Common myeloid progenitor, CD34-positive (primary cell): ENCODE measurements around the gene DNAJB12.

ENCODE experiments used
- CTCF ChIA-PET: fragments of 350-600 bp; sonication (Branson Sonifier 250); formaldehyde crosslinking; loops from one replicate; lab custom pipeline; 2021; ENCODE audit warnings: antibody characterized with exemption; lab: Charles Lee
- POLR2A ChIA-PET: fragments of 350-600 bp; sonication (Branson Sonifier 250); formaldehyde crosslinking; loops from one replicate; lab custom pipeline; 2021; ENCODE audit warnings: antibody characterized with exemption; lab: Charles Lee
- DNase-seq, 3 donors: peaks; one replicate each; pipeline versions ENCODE4 v3.0.0 to v3.0.0-alpha.2; 2013
- H3K27ac ChIP-seq, 2 experiments: 1 replicate in 1 of 2; 2 replicates in 1 of 2; pipeline ENCODE4 v1.7.0; 2013; ENCODE audit warnings: inconsistent platforms in 2 of 2, low read length in 2 of 2, mild to moderate bottlenecking in 2 of 2, low read depth in 1 of 2, moderate library complexity in 1 of 2; ENCODE audit not compliant: severe bottlenecking in 2 of 2, insufficient read depth in 1 of 2, poor library complexity in 1 of 2
- H3K27me3 ChIP-seq, 5 experiments: replicated peaks in 2 of 5; 1 replicate in 3 of 5; 2 replicates in 2 of 5; pipeline versions ENCODE4 v1.6.1 to v1.7.0; 2013; ENCODE audit warnings: low read length in 4 of 5, mild to moderate bottlenecking in 2 of 5, moderate library complexity in 2 of 5, inconsistent platforms in 1 of 5; ENCODE audit not compliant: insufficient read depth in 5 of 5, control insufficient read depth in 4 of 5
- H3K36me3 ChIP-seq, 4 experiments: 1 replicate in 2 of 4; 2 replicates in 2 of 4; pipeline versions ENCODE4 v1.6.1 to v1.7.0; 2013; ENCODE audit warnings: low read length in 3 of 4, control low read depth in 1 of 4, mild to moderate bottlenecking in 1 of 4; ENCODE audit not compliant: control insufficient read depth in 4 of 4, insufficient read depth in 4 of 4
- H3K4me1 ChIP-seq, 4 experiments: 1 replicate in 3 of 4; 2 replicates in 1 of 4; pipeline versions ENCODE4 v1.6.1 to v1.7.1; 2013; ENCODE audit warnings: low read length in 3 of 4, mild to moderate bottlenecking in 3 of 4, control low read depth in 1 of 4, inconsistent platforms in 1 of 4, moderate library complexity in 1 of 4; ENCODE audit not compliant: control insufficient read depth in 4 of 4, insufficient read depth in 4 of 4; ENCODE audit errors: control extremely low read depth in 1 of 4
- H3K4me3 ChIP-seq, 7 experiments: 1 replicate in 4 of 7; 2 replicates in 3 of 7; pipeline versions ENCODE4 v1.5.1 to v1.7.0; 2013; ENCODE audit warnings: mild to moderate bottlenecking in 7 of 7, low read length in 6 of 7, moderate library complexity in 6 of 7, inconsistent platforms in 2 of 7, low read depth in 2 of 7, control low read depth in 1 of 7; ENCODE audit not compliant: insufficient read depth in 4 of 7, control insufficient read depth in 1 of 7; ENCODE audit errors: extremely low read depth in 1 of 7
- H3K9me3 ChIP-seq, 5 experiments: 1 replicate in 4 of 5; 2 replicates in 1 of 5; pipeline versions ENCODE4 v1.6.1 to v1.7.1; 2013; ENCODE audit warnings: low read length in 4 of 5, mild to moderate bottlenecking in 2 of 5, inconsistent platforms in 1 of 5, low read depth in 1 of 5, moderate library complexity in 1 of 5; ENCODE audit not compliant: control insufficient read depth in 4 of 5, insufficient read depth in 2 of 5; ENCODE audit errors: control extremely low read depth in 1 of 5
- WGBS: methylation state at CpG from one replicate; pipeline ENCODE4 v1.1.5; 2013; ENCODE audit not compliant: insufficient coverage; 5-methylcytosine and 5-hydroxymethylcytosine counted together

DNAJB12 gene

DNA sequence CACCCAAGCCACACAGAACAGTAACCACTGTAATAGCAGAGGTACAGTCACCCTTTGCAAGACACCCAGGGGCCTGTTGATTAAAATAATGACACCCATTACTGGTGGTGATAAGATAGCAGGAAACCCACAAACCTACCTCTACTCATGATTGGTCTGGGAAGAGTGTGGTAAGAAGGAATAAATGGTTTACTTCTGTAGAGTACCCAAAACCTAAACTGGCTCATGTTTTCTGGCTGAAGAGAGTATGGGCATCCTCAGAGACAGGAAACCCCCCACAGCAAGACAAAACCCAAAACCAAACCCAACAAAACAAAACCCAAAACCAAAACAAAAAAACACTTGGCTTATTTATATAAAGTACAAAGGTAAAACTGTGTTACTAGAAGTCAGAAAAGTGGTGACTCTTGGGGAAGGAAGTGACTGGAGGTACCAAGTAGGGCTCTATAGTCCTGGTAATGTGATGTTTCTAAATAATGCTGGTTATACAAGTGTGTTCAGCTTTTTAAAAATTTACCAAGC, 15.5 kb upstream of the DNAJB12 start:
- CTCF ChIA-PET, result no interaction called here
- no peaks in the 10 kb centered on the region for H3K9me3 ChIP-seq
- POLR2A ChIA-PET, result no interaction called here
- peaks cover 2 to 23% (median 12%) of the 10 kb centered on the region in 4 experiments for H3K36me3 ChIP-seq
- H3K27me3 ChIP-seq, result no peaks in the 10 kb centered on the region
- H3K4me3 ChIP-seq, result no peak overlapping the region
- no peaks in the 10 kb centered on the region for H3K4me1 ChIP-seq
- no peak overlapping the region for H3K27ac ChIP-seq
- DNase-seq, result no peak

DNA sequence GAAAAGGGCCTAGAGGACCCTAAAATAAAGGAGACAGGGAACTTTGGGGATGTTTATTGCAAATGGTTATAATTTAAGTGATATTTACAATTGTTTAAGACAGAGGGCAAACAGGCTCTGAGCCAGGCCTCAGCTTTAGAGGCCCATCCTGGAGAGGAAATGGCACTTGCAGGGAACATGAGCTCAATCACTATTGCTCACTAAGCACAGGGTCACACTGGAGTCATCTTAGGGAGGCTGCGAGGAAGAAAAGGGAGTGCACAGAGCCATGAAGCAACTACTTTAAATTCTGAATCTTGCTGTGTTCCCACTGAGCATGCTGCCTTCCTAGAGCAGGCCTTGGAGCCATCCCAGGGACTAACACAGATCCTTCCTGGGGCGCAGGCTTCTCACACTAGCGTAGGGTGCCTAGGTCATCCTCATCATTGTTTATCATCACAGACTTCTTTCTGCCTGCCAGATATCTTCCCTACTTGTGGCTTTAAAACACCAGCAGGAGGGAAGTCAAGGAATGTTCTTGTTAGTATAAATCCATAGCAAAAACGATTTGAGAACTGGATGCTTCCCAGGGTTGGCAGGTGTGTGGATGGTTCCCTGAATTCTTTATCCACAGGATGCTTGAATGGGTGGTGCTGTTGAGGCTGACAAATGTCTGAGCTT, 12.7 kb upstream of the DNAJB12 start:
- ChIA-PET POLR2A (no interaction called here), CTCF (interaction anchor here (0.6 to 5.0 kb wide), 2 partner anchors 436 to 467 kb away, joined by 3 to 67 read pairs; no protein-coding TSS in a partner anchor)
- Histone ChIP-seq H3K4me3 (no peak overlapping the region), H3K9me3 (no peaks in the 10 kb centered on the region), H3K27ac (no peak overlapping the region), H3K36me3 (peaks cover 2 to 24% (median 14%) of the 10 kb centered on the region in 4 experiments), H3K4me1 (peaks cover 0 to 9% (median 7%) of the 10 kb centered on the region in 4 experiments), H3K27me3 (no peaks in the 10 kb centered on the region)
- WGBS, result 100% methylated on average over 3 of the region's 4 CpGs
- DNase-seq, result no peak

DNA sequence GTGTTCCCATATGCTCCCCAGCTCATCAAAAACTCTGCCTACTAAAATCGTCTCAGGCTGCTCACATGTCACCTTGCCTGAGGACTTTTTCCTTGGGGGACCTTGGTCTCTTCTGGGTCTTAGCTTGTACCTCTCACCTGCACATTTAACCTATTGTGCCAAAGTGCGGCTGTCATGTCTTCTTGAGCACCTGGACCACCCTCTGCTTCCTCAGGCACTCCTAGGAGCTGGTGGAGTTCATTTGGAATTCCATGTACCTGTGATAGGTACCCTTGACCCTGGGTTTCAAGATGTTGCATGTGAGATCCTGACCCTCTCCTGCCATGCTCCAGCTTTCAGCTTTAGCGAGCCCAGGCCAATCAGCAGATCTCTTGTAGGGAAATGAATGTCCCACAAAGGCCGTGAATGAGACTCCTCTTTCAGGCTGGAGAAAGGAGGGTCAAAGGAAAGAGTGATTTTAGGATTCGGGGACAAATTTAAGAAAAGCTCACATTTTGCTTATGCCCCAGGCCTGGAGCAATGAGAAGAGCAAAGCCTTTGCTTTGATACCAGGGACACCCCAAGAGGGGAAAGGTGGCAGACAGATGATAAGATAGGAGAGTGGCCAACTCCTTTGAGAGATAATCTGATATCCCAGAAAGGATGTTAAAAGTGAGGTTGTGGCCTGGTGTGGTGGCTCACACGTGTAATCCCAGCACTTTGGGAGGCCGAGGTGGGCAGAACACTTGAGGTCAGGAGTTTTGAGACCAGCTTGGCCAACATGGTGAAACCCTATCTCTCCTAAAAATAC, 10.6 kb upstream of the DNAJB12 start:
- no peak for DNase-seq
- 94% methylated on average over 7 of the region's 7 CpGs for WGBS
- Histone ChIP-seq H3K4me3 (no peak overlapping the region), H3K4me1 (peaks cover 0 to 9% (median 7%) of the 10 kb centered on the region in 4 experiments), H3K9me3 (no peaks in the 10 kb centered on the region), H3K36me3 (peaks cover 2 to 24% (median 14%) of the 10 kb centered on the region in 4 experiments), H3K27ac (no peak overlapping the region), H3K27me3 (no peaks in the 10 kb centered on the region)
- POLR2A ChIA-PET, result interaction anchor here (0.6 to 0.7 kb wide), 2 partner anchors 376 to 976 kb away, joined by 3 to 4 read pairs; no protein-coding TSS in a partner anchor
- CTCF ChIA-PET, result interaction anchor here (0.6 to 5.0 kb wide), 16 partner anchors 8 to 699 kb away, joined by 3 to 67 read pairs (median 6); partner anchors contain the start of gene DNAJB12

- peaks cover 0 to 9% (median 7%) of the 10 kb centered on the region in 4 experiments for H3K4me1 ChIP-seq
- peak overlapping the region in 2 of 7 experiments; percentile 55 to 61 for H3K4me3 ChIP-seq
- H3K9me3 ChIP-seq, result no peaks in the 10 kb centered on the region
- no peak overlapping the region for H3K27ac ChIP-seq
- ChIA-PET POLR2A (interaction anchor here (0.6 to 1.0 kb wide), 3 partner anchors 329 to 470 kb away, joined by 4 to 5 read pairs (median 4); no protein-coding TSS in a partner anchor), CTCF (interaction anchor here (0.6 to 5.0 kb wide), 19 partner anchors 9 to 700 kb away, joined by 3 to 67 read pairs (median 5); partner anchors contain the start of gene DNAJB12)
- H3K36me3 ChIP-seq, result peaks cover 2 to 24% (median 12%) of the 10 kb centered on the region in 4 experiments
- no peaks in the 10 kb centered on the region for H3K27me3 ChIP-seq
- WGBS, result 9% methylated on average over 9 of the region's 12 CpGs
- DNase-seq, result peak; percentile 88 to 94 (median 92)
These were observed 9.6 kb upstream of the DNAJB12 start for GRCh38 chr10:72364239-72364777.

DNA sequence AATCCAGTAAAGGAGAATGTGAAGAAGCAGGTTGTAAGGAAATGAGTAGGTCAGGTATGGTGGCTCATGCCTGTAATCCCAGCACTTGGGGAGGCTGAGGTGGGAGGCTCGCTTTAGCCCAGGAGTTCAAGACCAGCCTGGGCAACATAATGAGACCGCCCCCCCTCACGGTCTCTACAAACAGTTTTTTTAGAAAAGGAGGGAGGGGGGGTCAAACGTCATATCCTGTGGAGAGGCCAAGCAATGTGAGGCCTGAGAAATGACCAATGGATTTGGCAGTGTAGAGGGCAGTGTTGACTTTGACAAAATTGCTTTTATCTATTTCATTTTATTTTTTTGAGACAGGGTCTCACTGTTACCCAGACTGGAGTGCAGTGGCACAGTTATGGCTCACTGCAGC, 2.3 kb upstream of the DNAJB12 start:
- ChIA-PET POLR2A (no interaction called here), CTCF (no interaction called here)
- H3K27ac ChIP-seq, result no peak overlapping the region
- peaks cover 4 to 17% (median 11%) of the 10 kb centered on the region in 4 experiments for H3K4me1 ChIP-seq
- no peaks in the 10 kb centered on the region for H3K27me3 ChIP-seq
- WGBS, result 100% methylated on average over 3 of the region's 4 CpGs
- H3K9me3 ChIP-seq, result no peaks in the 10 kb centered on the region
- no peak for DNase-seq
- peaks cover 0 to 13% (median 3%) of the 10 kb centered on the region in 4 experiments for H3K36me3 ChIP-seq
- H3K4me3 ChIP-seq, result no peak overlapping the region

- POLR2A ChIA-PET, result no interaction called here
- peaks cover 3 to 22% (median 5%) of the 10 kb centered on the region in 4 experiments for H3K36me3 ChIP-seq
- H3K4me1 ChIP-seq, result peaks cover 4 to 17% (median 11%) of the 10 kb centered on the region in 4 experiments
- H3K9me3 ChIP-seq, result no peaks in the 10 kb centered on the region
- no peak for DNase-seq
- CTCF ChIA-PET, result no interaction called here
- no peak overlapping the region for H3K4me3 ChIP-seq
- H3K27ac ChIP-seq, result no peak overlapping the region
- H3K27me3 ChIP-seq, result no peaks in the 10 kb centered on the region
- 98% methylated on average over 6 of the region's 6 CpGs for WGBS
These were observed 1.4 kb upstream of the DNAJB12 start for GRCh38 chr10:72356115-72356514.
